Endothelial cell of umbilical vein (primary cell): Measurements from ENCODE around the gene PUM2.

Experiments used
- CTCF ChIP-seq, 2 donors: IDR thresholded peaks; 1 replicate in 1 of 2; 2 replicates in 1 of 2; pipeline ENCODE4 v1.5.1; 2011; ENCODE audit warnings: low read length in 2 of 2, mild to moderate bottlenecking in 2 of 2, moderate library complexity in 2 of 2, control low read depth in 1 of 2, inconsistent platforms in 1 of 2, low read depth in 1 of 2; ENCODE audit not compliant: insufficient read depth in 1 of 2; ENCODE audit errors: extremely low read depth in 1 of 2
- FOS ChIP-seq: IDR thresholded peaks from 2 replicates; pipeline ENCODE4 v1.6.1; 2011; ENCODE audit warnings: mild to moderate bottlenecking, low read length, moderate library complexity, borderline replicate concordance; ENCODE audit not compliant: insufficient read depth
- GATA2 ChIP-seq: IDR thresholded peaks from 2 replicates; pipeline ENCODE4 v1.7.0; 2011; ENCODE audit warnings: low read depth, mild to moderate bottlenecking, moderate library complexity, mixed read lengths, low read length; ENCODE audit not compliant: insufficient read length, insufficient read depth

- no peak for TF ChIP-seq GATA2
- no peak for TF ChIP-seq FOS
- no peak for TF ChIP-seq CTCF (IDR thresholded peaks at IDR 0.05; ENCODE audit: extremely low read depth in 1 of 2, insufficient read depth in 1 of 2, low read depth in 1 of 2, low read length in 2 of 2)
These were observed 144.6 kb downstream of the PUM2 start for GRCh38 chr2:20205915-20206524.
